ENCODE results near the gene SLC28A1. TPM values are rescaled to one million over a fixed set of nuclear protein-coding genes. Genes with fewer than 3 reads are reported as not detected.

Gene SLC28A1
- total RNA-seq, 1 experiment from 2014 or later = 0.13 TPM

- Histone ChIP-seq H2BK12ac (ENCODE audit: insufficient read length, low read depth, low read length) (no peak overlapping the region), H2BK20ac (ENCODE audit: low read depth, low read length, poor library complexity, severe bottlenecking) (no peak overlapping the region), H2AFZ (ENCODE audit: low read length) (no peak overlapping the region), H2AK5ac (ENCODE audit: insufficient read length, low read length) (no peak overlapping the region), H4K8ac (replicated peaks; ENCODE audit: insufficient read length, low read depth, low read length) (no peak overlapping the region), H3K27me3 (ENCODE audit: insufficient read depth, low read length) (no peaks in the 10 kb centered on the region), H3K14ac (ENCODE audit: insufficient read depth, low read length) (no peak overlapping the region), H2BK5ac (ENCODE audit: insufficient read length, low read length) (no peak overlapping the region), H3K4me2 (ENCODE audit: insufficient read depth, insufficient read length, low read length) (no peak overlapping the region), H3K79me2 (ENCODE audit: insufficient read depth, low read length) (no peaks in the 10 kb centered on the region), H4K20me1 (ENCODE audit: control insufficient read depth, insufficient read depth, insufficient read length) (no peaks in the 10 kb centered on the region), H3K4me1 (ENCODE audit: insufficient read depth, low read length) (no peaks in the 10 kb centered on the region), H3K23me2 (ENCODE audit: insufficient read length, low read depth, low read length, poor library complexity, severe bottlenecking) (no peaks in the 10 kb centered on the region), H3K4ac (ENCODE audit: low read depth, low read length) (no peak overlapping the region), H4K5ac (ENCODE audit: insufficient read length, low read depth, low read length) (no peak overlapping the region), H2BK15ac (ENCODE audit: low read depth, low read length) (no peak overlapping the region), H3T11ph (ENCODE audit: low read length) (no peak overlapping the region), H3K9ac (ENCODE audit: extremely low read depth, insufficient read length, low read length) (no peak overlapping the region), H3K79me1 (ENCODE audit: insufficient read depth, low read depth, low read length, poor library complexity, severe bottlenecking) (no peaks in the 10 kb centered on the region), H2BK120ac (ENCODE audit: low read depth, low read length, poor library complexity, severe bottlenecking) (no peak overlapping the region), H3K27ac (ENCODE audit: insufficient read length, low read depth, low read length) (no peak overlapping the region), H3K56ac (ENCODE audit: insufficient read length, low read depth, low read length) (no peak overlapping the region), H3K9me3 (ENCODE audit: control insufficient read depth, low read depth, low read length) (no peaks in the 10 kb centered on the region), H3K23ac (ENCODE audit: insufficient read length, low read depth, low read length) (no peak overlapping the region), H3K18ac (ENCODE audit: insufficient read length, low read depth, low read length) (no peak overlapping the region), H4K91ac (ENCODE audit: insufficient read length, low read depth, low read length) (no peak overlapping the region)
- Mint-ChIP-seq H3K9me3 (no peaks in the 10 kb centered on the region), H3K4me1 (peaks cover 9 to 11% of the 10 kb centered on the region in 2 experiments), H3K27ac (no peak overlapping the region), H3K36me3 (ENCODE audit: insufficient read depth in 1 of 3, low read depth in 3 of 3) (no peaks in the 10 kb centered on the region), H3K4me3 (no peak overlapping the region), H3K27me3 (ENCODE audit: low read depth) (peaks cover 11% of the 10 kb centered on the region)
- TF ChIP-seq CTCF (conservative IDR thresholded peaks at IDR 0.05) = no peak
- no peak for DNase-seq
- WGBS (ENCODE audit: extremely low coverage, insufficient read length, low lambda C conversion rate) = no CpG with 5 or more reads among the region's 6 CpGs
Observed at GRCh38 chr15:84883466-84883865, 996 bp upstream of the SLC28A1 start.

Data from H9 (cell line).